GM12878 (cell line): Measurements from ENCODE around the gene PRDM2. TPM values are rescaled to one million over a fixed set of nuclear protein-coding genes. Genes with fewer than 3 reads are reported as not detected.

Experiments used
- BHLHE40 ChIP-seq, 2 experiments: fragments of 450-650 bp in 1 of 2; IDR thresholded peaks; 2 replicates each; pipeline ENCODE4 v1.6.1; 2011 to 2017; ENCODE audit warnings: low read depth in 2 of 2, borderline replicate concordance in 1 of 2, improper control_type of control experiment in 1 of 2, low read length in 1 of 2, mild to moderate bottlenecking in 1 of 2
- BMI1 ChIP-seq: fragments of 450-650 bp; IDR thresholded peaks from 2 replicates; pipeline ENCODE4 v1.6.1; 2016; ENCODE audit warnings: mild to moderate bottlenecking, moderate library complexity, borderline replicate concordance
- IRF4 ChIP-seq: IDR thresholded peaks from 2 replicates; pipeline ENCODE4 v1.6.1; 2011; ENCODE audit warnings: low read depth, low read length
- KDM1A ChIP-seq: fragments of 200-600 bp; sonication (generic); IDR thresholded peaks from 2 replicates; pipeline ENCODE4 v1.6.1; 2016; ENCODE audit warnings: borderline replicate concordance
- MEF2A ChIP-seq: IDR thresholded peaks from 2 replicates; pipeline ENCODE4 v1.6.1; 2011; ENCODE audit warnings: low read depth, mild to moderate bottlenecking, low read length, moderate library complexity; ENCODE audit not compliant: insufficient read depth
- MYB ChIP-seq: fragments of 150-350 bp; IDR thresholded peaks from 2 replicates; pipeline ENCODE4 v1.6.1; 2014; ENCODE audit warnings: mild to moderate bottlenecking, low read depth, low read length, borderline replicate concordance
- MYC ChIP-seq: IDR thresholded peaks from 2 replicates; pipeline ENCODE4 v1.6.1; 2011; ENCODE audit warnings: mild to moderate bottlenecking, low read length, moderate library complexity, inconsistent platforms; ENCODE audit not compliant: insufficient read depth, insufficient replicate concordance, insufficient read length, severe bottlenecking
- NR2F1 ChIP-seq: fragments of 450-650 bp; conservative IDR thresholded peaks from 2 replicates; pipeline ENCODE4 v1.6.1; 2017; ENCODE audit warnings: mild to moderate bottlenecking
- RCOR1 ChIP-seq: conservative IDR thresholded peaks from 2 replicates; pipeline ENCODE4 v1.6.1; 2012; ENCODE audit warnings: low read depth, low read length, improper control_type of control experiment
- RELA ChIP-seq: fragments of 450-650 bp; IDR thresholded peaks from 2 replicates; pipeline ENCODE4 v1.8.0; 2014; ENCODE audit warnings: borderline replicate concordance; ENCODE audit not compliant: partially characterized antibody
- SP1 ChIP-seq: IDR thresholded peaks from one replicate; pipeline ENCODE4 v1.6.1; 2011; ENCODE audit warnings: low read depth, low read length
- TAF1 ChIP-seq: IDR thresholded peaks from 2 replicates; pipeline ENCODE4 v1.6.1; 2011; ENCODE audit warnings: mild to moderate bottlenecking, low read depth, low read length, borderline replicate concordance
- TCF12 ChIP-seq: IDR thresholded peaks from 2 replicates; pipeline ENCODE4 v1.6.1; 2011; ENCODE audit warnings: low read depth, mild to moderate bottlenecking, low read length
- TCF3 ChIP-seq: IDR thresholded peaks from 2 replicates; pipeline ENCODE4 v1.6.1; 2012; ENCODE audit warnings: low read depth, mild to moderate bottlenecking, low read length, borderline replicate concordance; ENCODE audit not compliant: insufficient read depth
- TCF7 ChIP-seq: IDR thresholded peaks from 2 replicates; pipeline ENCODE4 v1.6.1; 2014; ENCODE audit warnings: antibody characterized with exemption, borderline replicate concordance
- ZBTB33 ChIP-seq: fragments of 450-650 bp; IDR thresholded peaks from 2 replicates; pipeline ENCODE4 v1.6.1; 2017; ENCODE audit warnings: mild to moderate bottlenecking
- ZNF384 ChIP-seq: IDR thresholded peaks from 2 replicates; pipeline ENCODE4 v1.6.1; 2012; ENCODE audit warnings: low read depth, mild to moderate bottlenecking, low read length, improper control_type of control experiment, borderline replicate concordance
- ZNF687 ChIP-seq: fragments of 450-650 bp; IDR thresholded peaks from 2 replicates; pipeline ENCODE4 v1.6.1; 2017; ENCODE audit warnings: mild to moderate bottlenecking, moderate library complexity
- polyA plus RNA-seq, 11 experiments: library from polyadenylated mRNA; depleted of rRNA in 4 of 11; unstranded in 6 of 11; stranded (reverse) in 5 of 11; fragments of >200 nt; fragmentation: Nextera tagmentation in 4 of 11; fragmentation: Illumina TruSeq in 1 of 11; extraction: Ambion mirVana in 4 of 11; extraction: Trizol in 1 of 11; gene quantifications; 1 replicate in 1 of 11; 2 replicates in 10 of 11; pipeline versions ENCODE4 v1.2.1 to v1.2.3, GENCODE V29; 2011 to 2016; ENCODE audit warnings: inconsistent platforms in 2 of 11, missing spikeins in 2 of 11, low read depth in 1 of 11
- total RNA-seq, 4 experiments: library from RNA; depleted of rRNA in 3 of 4; stranded (reverse); fragments of >200 nt in 3 of 4; fragmentation: Illumina TruSeq in 1 of 4; extraction: Trizol in 1 of 4; gene quantifications; 2 replicates each; pipeline versions ENCODE4 v1.2.1 to v1.2.3, GENCODE V29; 2013 to 2021
- TF ChIP-seq, protein P1 (sequence below): fragments of 450-650 bp; IDR thresholded peaks from 2 replicates; pipeline ENCODE4 v1.6.1; 2016; ENCODE audit warnings: mild to moderate bottlenecking, moderate library complexity, borderline replicate concordance

The PRDM2 gene
- total and polyA plus RNA-seq, 10 of the 15 experiments (the other 5 are each of a cell fraction or from before 2014, with no cell fraction given), result 8.4 to 45.1 (median 23.5) TPM

DNA sequence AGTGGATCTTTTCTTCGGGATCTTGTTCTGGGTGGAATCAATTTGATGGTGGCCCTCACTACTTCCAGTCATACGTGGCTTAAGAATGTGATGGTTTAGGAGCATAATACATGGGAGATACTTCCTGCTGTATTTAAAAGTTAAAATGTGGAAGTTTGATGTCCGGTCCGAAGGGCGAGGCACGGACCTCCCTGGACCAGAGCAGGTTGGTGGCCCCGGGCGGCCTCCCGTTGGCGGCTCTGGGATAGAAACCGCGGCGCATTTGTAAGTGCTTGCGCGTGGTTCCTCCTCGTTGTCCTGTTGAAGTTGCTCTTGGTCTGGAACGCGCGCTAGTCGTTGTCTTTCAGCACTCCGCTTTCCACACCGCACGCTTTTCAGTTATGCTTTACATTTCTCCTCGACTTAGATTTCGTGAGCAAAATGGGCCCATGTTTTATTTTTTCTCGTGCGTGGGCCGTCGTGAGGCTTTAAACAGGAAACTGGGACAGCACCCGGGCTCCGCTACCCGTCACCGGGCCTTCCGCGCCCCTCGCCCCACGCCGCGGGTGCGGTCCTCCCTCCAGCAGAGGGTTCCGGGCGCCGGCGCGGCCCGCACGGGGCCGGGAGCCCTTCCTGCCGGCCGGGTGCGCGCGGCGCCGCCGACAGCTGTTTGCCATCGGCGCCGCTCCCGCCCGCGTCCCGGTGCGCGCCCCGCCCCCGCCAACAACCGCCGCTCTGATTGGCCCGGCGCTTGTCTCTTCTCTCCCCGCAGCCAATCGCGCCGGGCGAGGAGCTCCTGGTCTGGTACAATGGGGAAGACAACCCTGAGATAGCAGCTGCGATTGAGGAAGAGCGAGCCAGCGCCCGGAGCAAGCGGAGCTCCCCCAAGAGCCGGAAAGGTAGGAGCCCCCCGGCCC is 48.9 kb downstream of the PRDM2 start (continued):
- 0 out of 2 replicates have a peak, but pooled peaks have one; percentile 31 for TF ChIP-seq ZNF687
- TF ChIP-seq MYC, result no peak
- TF ChIP-seq RELA, result peak; percentile 56
- no peak for TF ChIP-seq RCOR1
- no peak for TF ChIP-seq ZBTB33
- TF ChIP-seq MEF2A, result 0 out of 2 replicates have a peak, but pooled peaks have one; percentile 3
- no peak for TF ChIP-seq MYB
- TF ChIP-seq BHLHE40 (IDR thresholded peaks at IDR 0.05; ENCODE audit: borderline replicate concordance in 1 of 2, low read depth in 2 of 2, low read length in 1 of 2), result peak; percentile 38 to 80; a peak in 2 of 4 replicates
- TF ChIP-seq, protein P1, sequence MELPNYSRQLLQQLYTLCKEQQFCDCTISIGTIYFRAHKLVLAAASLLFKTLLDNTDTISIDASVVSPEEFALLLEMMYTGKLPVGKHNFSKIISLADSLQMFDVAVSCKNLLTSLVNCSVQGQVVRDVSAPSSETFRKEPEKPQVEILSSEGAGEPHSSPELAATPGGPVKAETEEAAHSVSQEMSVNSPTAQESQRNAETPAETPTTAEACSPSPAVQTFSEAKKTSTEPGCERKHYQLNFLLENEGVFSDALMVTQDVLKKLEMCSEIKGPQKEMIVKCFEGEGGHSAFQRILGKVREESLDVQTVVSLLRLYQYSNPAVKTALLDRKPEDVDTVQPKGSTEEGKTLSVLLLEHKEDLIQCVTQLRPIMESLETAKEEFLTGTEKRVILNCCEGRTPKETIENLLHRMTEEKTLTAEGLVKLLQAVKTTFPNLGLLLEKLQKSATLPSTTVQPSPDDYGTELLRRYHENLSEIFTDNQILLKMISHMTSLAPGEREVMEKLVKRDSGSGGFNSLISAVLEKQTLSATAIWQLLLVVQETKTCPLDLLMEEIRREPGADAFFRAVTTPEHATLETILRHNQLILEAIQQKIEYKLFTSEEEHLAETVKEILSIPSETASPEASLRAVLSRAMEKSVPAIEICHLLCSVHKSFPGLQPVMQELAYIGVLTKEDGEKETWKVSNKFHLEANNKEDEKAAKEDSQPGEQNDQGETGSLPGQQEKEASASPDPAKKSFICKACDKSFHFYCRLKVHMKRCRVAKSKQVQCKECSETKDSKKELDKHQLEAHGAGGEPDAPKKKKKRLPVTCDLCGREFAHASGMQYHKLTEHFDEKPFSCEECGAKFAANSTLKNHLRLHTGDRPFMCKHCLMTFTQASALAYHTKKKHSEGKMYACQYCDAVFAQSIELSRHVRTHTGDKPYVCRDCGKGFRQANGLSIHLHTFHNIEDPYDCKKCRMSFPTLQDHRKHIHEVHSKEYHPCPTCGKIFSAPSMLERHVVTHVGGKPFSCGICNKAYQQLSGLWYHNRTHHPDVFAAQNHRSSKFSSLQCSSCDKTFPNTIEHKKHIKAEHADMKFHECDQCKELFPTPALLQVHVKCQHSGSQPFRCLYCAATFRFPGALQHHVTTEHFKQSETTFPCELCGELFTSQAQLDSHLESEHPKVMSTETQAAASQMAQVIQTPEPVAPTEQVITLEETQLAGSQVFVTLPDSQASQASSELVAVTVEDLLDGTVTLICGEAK, result no peak
- no peak for TF ChIP-seq IRF4
- no peak for TF ChIP-seq BMI1
- no peak for TF ChIP-seq KDM1A
- TF ChIP-seq TCF3, result peak; percentile 85
- peak; percentile 75 for TF ChIP-seq SP1
- peak; percentile 77 for TF ChIP-seq TAF1
- peak; percentile 9; the same call in 1 of the 2 replicates for TF ChIP-seq NR2F1
- TF ChIP-seq ZNF384, result no peak
- TF ChIP-seq TCF12, result peak; percentile 89
- TF ChIP-seq TCF7, result no peak
